Loucy (cell line): ENCODE data around the gene MROH2B.

Source experiments
- EZH2phosphoT487 ChIP-seq: fragments of 200-600 bp; IDR thresholded peaks from 2 replicates; pipeline ENCODE4 v1.6.1; 2018; ENCODE audit warnings: antibody characterized with exemption, mild to moderate bottlenecking, moderate library complexity, borderline replicate concordance
- TF ChIP-seq, protein P1 (sequence below): fragments of 200-600 bp; sonication (generic); conservative IDR thresholded peaks from 2 replicates; pipeline ENCODE4 v1.5.1; 2014; ENCODE audit warnings: mild to moderate bottlenecking, antibody characterized with exemption, low read length

DNA sequence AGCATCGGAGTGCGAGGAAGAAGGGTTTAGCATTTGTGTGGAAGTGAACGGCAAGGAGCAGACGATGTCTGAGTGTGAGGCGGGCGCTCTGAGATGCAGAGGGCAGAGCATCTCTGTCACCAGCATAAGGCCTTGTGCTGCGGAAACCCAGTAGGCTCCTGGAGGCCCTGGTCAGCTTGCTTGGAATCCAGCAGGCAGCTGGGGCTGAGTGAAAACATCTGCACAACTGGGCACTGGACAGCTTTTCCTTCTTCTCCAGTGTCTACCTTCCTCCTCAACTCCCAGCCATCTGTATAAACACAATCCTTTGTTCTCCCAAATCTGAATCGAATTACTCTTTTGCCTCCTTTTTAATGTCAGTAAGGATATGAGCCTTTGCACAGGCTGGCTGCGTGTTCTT lies 89.7 kb downstream of the MROH2B start:
- TF ChIP-seq, protein P1, sequence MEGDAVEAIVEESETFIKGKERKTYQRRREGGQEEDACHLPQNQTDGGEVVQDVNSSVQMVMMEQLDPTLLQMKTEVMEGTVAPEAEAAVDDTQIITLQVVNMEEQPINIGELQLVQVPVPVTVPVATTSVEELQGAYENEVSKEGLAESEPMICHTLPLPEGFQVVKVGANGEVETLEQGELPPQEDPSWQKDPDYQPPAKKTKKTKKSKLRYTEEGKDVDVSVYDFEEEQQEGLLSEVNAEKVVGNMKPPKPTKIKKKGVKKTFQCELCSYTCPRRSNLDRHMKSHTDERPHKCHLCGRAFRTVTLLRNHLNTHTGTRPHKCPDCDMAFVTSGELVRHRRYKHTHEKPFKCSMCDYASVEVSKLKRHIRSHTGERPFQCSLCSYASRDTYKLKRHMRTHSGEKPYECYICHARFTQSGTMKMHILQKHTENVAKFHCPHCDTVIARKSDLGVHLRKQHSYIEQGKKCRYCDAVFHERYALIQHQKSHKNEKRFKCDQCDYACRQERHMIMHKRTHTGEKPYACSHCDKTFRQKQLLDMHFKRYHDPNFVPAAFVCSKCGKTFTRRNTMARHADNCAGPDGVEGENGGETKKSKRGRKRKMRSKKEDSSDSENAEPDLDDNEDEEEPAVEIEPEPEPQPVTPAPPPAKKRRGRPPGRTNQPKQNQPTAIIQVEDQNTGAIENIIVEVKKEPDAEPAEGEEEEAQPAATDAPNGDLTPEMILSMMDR, result no peak
- TF ChIP-seq EZH2phosphoT487, result no peak
